Stimulated activated CD4-positive, alpha-beta T cell treated with anti-CD3 and anti-CD28 coated beads, Interleukin-1b, Interleukin-23, amount 100 ng/mL, for 4 hours (primary cell): ENCODE measurements around the gene COL28A1.
"Not testable (repeated sequence)": the region's sequence is repeated elsewhere in the genome, so short reads cannot be mapped to it uniquely, and the experiment has no call there.

Experiments used
- DNase-seq, 2 donors: peaks; one replicate each; pipeline ENCODE4 v3.0.0-alpha.2; 2020; ENCODE audit warnings: low read depth in 2 of 2

The COL28A1 gene

DNA sequence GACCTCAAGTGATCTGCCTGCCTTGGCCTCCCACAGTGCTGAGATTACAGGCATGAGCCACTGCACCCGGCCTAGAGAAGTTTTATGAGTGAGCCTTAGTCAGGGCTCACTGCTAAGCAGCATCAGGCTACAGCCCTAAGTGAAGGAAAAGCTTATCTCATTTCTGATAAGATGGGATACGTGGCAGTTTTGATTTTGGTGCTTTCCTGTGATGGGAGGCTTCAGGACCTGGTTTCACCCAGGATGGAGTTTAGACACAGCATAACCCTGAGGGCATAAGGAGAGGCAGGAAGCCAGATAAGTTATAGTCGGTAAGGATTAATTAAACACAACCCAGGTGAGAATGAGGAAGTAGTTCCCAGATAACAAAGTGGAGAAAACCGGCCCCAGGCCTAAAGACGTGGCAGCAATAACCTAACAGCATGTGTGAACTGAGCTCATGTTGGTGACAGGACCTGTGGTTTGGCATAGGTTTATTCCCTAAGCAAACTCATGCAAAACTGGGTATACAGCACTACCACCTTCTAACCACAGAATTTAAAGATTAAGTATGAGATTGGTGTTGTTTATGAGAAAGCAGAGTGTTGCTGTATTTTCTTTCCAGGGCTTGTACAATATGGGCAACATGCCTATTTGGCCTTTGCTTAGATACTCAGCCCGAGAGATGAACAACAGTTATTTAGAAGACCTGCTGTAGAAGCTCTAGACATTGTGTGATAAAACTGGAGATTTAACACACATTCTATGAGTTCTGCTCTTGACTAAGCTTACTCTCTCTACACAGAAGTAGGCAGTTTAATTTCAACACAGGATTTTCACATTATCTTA lies 119.4 kb downstream of the COL28A1 start:
- no peak for DNase-seq

DNA sequence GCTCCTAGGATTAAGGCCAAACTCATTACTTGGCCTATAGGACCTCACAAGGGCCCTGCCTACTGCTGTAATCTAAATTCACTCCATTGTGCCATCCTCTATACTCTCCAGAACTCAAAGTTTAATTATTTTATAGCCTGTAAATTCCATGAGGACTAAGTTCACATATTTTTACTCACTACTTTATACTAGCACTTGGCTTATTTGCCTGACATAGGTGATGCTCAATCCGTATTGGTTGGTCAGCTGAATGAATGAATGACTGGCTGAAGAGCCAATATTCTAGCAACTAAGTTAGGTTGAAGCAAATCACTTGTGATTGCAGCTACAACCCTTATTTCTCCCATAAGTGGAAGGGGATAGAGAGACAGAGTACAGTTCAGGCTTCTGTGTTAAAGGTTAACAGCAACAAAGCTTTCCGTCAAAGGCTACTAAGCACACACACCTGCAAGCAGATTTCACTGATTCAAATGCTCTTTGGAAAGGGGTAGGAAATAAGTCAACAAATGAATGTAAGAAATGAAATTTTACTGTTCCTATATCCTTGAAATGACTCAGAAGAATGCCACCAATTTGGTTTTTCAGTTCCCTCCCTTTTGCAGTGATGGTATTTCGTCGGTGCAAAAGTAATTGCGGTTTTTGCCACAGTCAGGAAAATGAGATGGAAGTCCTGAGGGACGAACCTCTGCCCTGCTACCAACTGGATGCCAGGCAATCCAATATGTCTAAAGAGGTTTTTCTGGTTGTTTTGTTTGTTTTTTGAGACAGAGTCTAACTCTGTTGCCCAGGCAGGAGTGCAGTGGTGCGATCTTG lies 120.7 kb downstream of the COL28A1 start:
- DNase-seq: no peak

DNA sequence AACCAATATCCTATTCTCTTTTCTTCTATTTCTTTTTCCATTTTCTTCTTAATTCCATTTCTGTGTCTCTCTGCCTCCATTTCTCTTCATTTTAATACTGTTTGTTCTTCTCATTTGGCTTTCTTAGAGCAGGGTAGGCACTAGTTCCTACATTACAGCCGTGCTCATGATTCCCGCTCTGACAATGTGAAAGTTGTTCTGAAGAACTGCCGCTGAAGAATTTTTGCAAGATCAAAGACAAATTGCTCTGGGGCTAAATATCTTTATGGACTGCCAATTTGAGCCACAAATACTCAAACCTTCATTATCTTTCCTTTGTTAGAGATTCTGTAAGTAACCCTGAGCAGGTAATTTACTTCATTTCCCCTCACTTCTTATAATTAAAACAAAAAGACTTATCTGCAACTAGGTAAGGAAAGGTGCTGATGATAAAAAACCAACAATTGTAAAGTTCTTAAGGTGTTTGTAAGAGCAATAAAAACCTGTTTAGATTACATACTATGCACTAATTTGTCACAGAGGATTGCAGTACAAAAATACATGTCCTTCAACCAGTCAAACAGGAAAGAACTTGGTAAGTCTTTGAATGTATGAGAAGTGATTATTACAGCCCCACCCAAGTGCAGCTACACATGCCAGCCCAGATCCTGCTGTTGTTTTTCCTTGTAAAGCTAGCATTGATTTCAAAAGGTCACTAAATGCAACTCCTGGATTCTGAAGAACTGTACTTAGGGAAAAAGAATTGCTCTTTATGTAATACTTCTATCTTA lies 127.5 kb downstream of the COL28A1 start:
- no peak for DNase-seq

DNA sequence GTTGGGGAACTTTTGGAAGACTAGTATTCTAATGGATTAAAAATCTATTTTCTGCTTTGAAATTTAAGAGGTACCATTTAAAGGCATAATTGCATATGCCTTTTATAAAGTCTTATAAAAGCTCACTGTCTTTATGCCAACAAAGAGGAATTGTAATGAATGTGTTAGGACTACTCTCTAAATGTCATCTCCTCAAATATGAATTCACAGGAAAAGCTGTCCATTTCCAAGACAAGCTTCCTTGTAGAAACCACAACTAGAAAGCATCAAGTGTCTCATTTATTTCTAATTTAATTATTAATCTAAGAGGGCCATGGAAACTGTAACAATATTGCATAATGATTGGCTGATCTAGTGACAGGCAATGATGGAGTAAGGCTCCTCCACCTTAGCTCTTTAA lies 130.2 kb downstream of the COL28A1 start:
- DNase-seq: no peak

DNA sequence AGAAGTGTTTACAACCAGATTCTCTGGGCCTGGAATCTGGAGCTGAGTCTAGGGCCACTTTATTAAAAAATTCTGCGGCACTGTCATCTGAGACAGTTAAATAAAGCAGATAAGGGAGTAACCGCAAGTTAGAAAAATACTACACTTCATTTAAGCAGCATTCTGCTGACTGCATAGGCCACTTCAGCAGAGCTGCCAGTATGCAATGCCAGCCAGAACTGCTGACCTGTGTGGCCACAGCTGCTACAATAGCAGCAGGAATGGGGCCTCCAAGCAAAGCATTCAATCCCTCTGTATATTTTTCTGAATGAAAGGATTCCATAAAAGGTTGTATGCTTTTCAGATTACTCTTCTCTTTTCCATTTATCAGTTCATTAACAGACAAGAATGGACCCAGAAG lies 136.0 kb downstream of the COL28A1 start:
- no peak for DNase-seq

DNA sequence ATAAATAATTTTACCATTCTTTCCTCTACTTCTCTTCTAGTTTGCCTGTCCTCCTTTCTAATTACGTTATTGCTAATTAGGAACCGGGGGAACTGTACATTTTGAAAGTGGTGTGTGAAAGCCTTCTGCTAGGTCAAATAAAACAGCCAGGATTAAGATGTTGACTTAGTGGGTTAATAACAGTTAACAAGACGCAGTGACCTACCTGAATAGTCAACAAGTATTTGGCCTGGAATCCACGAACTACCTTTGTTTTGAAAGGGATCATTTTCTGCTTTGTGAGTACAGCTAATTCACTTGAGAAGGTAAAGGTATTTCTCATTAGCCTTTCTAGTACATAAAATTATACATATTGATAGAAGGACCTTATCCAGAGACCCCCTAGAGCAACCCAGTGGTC lies 139.9 kb downstream of the COL28A1 start:
- DNase-seq: no peak

DNA sequence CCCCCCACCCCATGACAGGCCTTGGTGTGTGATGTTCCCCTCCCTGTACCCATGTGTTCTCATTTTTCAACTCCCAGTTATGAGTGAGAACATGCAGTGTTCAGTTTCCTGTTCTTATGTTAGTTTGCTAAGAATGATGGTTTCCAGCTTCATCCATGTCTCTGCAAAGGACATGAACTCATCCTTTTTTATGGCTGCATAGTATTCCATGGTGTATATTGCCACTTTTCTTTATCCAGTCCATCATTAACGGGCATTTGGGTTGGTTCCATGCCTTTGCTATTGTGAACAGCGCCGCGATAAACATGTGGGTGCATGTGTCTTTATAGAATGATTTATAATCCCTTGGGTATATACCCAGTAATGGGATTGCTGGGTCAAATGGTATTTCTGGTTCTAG lies 147.5 kb downstream of the COL28A1 start:
- not testable (repeated sequence) for DNase-seq

DNA sequence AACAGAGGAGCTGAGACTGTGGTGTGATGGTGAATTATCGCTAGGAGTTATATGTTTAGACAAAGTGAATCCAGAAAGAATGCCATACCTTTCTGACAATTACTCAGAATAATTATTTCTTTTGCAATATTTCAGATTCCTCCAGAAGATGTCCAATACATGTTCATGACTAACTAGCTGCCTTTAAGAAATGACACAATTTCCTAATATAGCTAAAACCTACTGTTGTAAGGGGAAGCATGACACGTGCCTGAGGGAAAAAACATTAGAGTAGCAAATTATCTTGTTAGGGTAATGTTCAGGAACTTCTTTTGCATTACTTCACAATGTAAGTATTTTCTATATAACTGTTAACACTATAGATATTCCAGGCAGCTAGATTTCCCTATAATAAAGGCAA lies 150.3 kb downstream of the COL28A1 start:
- no peak for DNase-seq

DNA sequence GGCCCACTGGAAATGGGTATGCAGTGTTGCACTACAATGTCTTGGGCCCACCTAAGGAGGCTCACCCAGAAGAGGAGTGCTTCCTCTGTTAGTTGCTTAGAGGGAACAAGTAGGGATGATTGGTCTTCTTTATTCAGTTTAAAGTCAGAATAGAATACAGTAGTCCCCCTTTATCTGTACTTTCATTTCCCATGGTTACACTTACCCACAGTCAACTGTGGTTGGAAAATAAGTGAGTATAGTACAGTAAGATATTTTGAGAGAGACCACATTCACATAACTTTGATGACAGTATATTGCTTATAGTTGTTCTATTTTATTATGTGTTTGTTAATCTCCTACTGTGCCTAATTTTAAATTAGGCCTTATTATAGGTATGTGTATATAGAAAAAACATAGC lies 151.4 kb downstream of the COL28A1 start:
- DNase-seq: no peak

DNA sequence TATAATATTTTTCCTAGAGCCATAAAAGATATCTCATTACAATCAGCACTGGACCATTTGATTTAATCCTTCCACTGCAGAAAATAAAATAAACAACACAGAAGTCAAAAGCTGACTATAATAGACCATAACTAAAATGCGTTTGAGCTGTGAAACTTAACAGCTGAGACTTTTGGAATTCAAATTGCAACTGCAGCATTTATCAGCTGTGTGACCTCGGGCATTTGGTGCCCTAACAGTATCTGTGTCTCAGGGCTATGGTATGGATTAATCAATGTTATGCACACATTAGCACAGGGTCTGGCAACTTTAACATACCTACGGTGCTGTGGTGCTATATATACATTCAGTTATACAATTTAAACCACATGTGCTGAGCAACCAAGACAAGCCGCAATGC lies 160.1 kb downstream of the COL28A1 start:
- no peak for DNase-seq

DNA sequence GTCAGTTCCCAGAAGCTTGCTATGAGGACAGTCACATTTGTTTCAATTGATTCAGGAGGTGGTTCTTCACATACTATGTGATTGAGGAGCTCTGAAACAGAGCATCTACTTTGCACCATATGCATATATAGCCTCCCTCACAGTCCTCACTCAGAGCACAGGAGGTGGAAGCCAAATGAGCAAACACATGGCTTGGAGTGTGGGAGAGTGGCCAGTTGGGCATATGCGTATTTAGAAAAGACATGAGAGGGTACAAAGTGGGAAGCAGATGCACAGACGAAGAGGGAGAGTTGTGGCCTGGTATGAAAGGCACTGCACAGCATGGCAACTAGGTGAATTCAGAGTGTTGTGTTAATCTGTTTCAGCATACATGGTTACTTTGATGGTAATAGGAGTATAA lies 165.6 kb downstream of the COL28A1 start:
- no peak for DNase-seq

DNA sequence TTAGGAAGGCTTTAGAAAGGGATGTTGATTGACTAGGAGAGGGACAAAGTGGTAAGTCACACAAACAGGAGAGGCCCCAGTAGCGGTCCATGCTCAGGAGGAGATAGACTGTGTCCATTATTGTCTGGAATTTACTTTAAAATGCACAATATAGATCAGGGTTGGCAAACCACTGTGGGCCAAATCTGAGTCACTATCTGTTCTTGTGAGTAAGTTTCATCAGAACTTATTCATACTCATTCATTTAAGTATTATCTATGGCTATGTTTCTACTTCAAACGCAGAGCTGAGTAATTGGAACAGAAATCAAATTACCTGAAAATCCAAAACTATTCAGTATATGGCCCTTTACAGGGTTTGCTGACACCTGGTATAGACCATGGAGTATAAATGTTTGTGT lies 166.5 kb downstream of the COL28A1 start:
- no peak for DNase-seq

DNA sequence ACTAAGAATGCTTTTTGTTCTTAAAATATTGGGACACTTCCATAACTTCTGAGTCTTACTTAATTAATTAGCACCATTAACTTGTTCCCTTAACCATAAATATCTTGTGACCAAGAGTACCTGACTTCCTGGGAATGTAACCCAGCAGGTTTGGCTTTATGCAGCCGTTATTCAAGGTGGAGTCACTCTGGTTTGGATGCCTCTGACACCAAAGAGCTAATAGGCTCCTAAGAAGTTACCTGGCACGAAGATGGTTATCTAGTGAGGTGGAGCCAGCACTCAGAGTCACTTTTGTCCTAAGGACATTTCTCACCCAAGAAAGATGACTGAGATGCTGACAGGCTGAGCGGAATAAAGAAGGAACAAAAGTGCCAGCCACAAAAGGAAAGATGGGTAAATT lies 181.0 kb downstream of the COL28A1 start:
- no peak for DNase-seq

DNA sequence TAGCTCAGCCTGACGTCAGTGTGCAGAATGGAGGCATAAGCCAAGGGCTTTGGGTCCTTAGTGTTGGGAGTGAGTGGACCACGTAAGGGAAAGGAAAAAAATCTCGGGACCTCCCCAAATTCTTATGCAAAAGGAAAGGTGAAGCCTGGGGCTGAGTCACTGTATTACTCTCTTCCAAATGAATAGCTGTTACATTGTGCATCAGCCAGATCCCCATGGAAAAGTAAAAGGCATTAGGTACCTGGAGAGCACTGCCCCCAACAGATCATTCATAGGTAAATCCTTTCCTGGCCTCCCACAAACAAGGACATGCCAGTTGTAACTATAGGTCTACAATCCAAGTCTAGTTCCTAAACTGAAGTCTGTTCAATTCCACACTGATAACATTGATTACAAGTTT lies 182.8 kb downstream of the COL28A1 start:
- no peak for DNase-seq

DNA sequence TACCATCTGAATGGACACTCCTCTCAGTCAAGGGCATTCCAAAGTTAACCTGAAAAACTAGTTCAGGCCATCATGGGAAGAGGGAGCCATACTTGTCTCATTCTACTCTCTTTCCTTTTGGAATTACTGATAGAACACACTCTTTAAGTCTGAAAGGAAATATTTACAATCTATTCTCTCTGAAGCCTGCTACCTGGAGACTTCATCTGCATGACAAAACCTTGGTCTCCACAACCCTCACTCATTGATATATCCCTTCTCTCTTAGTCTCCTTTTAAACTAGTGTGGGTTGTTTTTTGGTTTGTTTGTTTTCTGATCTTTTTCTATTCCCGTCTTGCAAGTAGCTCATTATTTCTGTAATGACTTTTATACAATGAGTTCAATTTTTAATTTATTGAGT lies 183.8 kb downstream of the COL28A1 start:
- no peak for DNase-seq

DNA sequence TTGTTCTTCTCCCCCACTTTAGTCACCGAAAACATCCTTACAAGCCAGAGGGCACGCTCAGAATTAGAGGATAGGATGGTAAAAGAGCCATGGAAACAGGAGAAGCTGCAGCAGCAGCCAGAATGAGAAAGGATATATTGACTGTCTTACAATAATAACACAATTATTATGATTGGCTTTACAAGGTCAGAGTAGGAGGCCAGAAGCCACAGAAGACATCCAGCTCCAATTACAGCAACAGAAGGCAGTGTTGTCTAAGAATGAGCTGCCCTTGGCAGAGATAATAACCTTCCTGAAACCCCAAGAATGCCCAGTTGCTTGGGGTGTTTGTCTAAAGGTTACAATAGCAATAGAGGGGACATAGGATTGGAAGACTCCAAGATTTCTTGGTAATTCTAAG lies 184.5 kb downstream of the COL28A1 start:
- DNase-seq: no peak

DNA sequence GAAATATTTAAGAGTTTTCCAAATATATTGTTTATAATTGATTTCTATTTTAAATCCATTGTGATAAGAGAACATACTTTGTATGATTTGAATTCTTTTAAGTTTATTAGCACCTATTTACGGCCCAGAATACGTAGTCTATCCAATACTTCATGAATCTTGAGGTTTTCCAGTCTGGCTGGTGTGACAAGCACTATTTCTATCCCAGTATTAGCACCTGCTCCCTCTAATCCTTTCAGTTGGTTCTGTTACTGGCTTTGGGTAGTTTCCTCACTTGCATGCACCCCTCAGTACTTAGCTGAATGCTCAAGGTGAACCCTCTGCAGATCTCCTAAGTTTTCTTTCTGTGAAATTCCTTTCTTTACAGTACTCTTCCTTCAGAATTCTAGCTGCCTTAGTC lies 186.5 kb downstream of the COL28A1 start:
- no peak for DNase-seq

DNA sequence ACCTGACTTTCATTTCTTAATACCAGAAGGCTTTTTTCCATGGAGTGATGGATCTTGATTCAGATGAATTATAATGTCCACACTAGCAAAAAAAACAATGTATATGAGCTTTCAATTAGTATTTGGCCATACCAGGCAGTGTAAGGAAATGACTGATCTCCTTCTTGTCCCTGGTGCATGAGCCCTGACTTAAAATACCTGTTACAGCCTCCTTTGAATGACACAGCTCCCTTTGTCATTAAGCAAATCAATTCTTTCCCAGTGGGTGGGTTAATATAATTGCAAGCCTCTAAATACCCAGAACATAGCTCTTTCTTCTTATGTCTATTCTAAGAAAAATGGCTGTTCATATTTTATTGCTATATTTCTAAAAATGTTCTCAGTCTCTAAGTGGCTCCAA lies 188.6 kb downstream of the COL28A1 start:
- no peak for DNase-seq

DNA sequence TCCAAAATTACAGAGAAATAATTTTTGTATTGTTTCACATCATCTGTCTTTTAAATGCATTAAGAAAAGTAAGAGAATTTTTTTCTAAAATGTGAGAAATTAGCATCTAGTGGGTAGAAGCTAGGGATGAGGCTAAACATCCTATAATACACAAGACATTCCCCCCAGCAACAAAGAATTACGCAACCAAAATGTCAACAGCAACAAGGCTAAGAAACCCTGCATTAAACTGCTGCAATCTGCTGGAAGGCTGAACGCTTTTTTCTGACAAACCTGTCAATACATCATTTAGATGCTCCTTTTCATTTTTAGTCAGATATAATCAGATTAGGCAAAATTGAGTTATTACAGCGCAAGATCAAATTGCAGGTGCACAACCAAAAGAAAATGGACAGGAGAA lies 191.1 kb downstream of the COL28A1 start:
- DNase-seq: no peak

DNA sequence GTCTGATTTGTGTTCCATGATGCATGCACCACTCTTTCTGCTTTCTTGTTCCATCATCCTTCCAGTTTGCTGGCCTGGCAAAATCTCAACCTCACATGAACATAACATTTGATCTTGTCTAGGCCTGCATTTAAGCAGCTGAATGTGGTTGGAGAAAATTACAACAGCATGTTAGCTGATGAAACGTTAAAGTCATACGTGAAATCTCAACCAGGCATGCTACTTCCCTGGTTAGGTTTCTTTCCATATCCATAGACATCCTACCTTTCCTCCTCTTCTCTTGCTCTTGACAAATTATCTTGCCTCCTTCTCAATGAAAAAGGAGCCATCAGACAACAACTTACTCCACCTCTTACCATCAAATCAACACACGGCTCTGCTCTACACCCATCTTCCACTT lies 199.8 kb downstream of the COL28A1 start:
- no peak for DNase-seq

DNA sequence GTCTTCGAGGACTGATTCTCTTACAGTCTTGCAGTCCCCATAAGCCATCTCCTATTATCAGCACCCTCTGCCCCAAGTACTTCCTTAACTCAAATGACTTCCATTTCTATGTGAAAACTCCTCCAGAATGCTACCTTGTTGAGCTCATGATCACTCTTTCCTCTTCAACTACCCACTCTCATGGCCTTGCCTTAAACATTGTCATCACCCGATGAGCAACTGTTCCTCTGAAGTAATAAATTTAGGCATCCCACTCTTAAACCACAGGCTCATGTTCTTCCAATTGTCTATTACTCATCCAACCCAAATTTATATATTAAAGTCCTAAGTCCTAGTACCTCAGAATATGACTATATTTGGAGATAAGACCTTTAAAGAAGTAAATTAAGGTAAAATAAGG lies 200.5 kb downstream of the COL28A1 start:
- DNase-seq: no peak

DNA sequence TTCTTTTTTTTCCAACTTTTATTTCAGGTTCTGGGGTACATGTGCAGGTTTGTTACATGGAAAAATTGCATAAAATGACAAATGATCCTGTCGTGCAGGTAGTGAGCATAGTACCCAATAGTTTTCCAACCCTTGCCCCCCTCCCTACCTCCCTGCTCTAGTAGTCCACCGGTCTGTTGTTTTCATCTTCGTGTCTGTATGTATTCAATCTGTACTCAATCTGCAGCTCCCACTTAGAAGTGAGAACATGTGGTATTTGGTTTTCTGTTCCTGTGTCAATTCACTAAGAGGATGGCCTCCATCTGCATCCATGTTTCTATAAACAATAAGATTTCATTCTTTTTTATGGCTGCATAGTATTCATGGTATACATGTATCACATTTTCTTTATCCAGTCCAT lies 202.1 kb downstream of the COL28A1 start:
- no peak for DNase-seq

DNA sequence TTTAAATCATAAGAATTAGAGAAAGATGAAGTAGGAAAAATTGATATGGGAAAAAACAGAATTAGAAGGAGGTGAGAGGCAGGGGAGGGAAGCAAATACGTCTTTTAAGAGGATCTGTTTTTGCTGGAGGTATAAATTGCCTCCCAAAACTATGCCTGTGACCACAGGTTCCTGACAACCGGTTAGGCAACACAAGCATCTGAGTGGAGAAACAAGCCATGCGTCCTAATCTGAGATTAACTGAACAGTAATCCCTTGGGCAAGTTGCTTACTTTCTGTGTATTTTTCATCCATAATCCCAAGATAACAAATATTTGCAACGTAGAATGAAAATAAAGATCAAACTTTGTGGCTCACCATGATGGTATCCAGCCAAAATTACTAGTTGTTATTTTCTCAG lies 204.2 kb downstream of the COL28A1 start:
- no peak for DNase-seq
